Mucosa of descending colon (tissue), 3 donors: ENCODE data around the gene SLMAP. TPM values are rescaled to one million over a fixed set of nuclear protein-coding genes. Genes with fewer than 3 reads are reported as not detected.

Source experiments
- ATAC-seq: fragments of 200-7000 bp; cut with Tn5 transposase; one replicate; pipeline ENCODE4 v1.9.1; 2020; ENCODE audit warnings: mild to moderate bottlenecking, moderate library complexity
- DNase-seq, 3 donors: peaks; one replicate each; pipeline ENCODE4 v3.0.0-alpha.2; 2020
- H3K36me3 ChIP-seq: fragments of 200-600 bp; one replicate; pipeline ENCODE4 v1.8.0; 2021; ENCODE audit warnings: low read depth, mild to moderate bottlenecking
- H3K4me1 ChIP-seq: fragments of 200-600 bp; one replicate; pipeline ENCODE4 v1.8.0; 2021; ENCODE audit warnings: low read depth, mild to moderate bottlenecking
- H3K4me3 ChIP-seq: fragments of 200-600 bp; one replicate; pipeline ENCODE4 v1.8.0; 2021; ENCODE audit warnings: mild to moderate bottlenecking
- H3K9me3 ChIP-seq: fragments of 200-600 bp; one replicate; pipeline ENCODE4 v1.8.0; 2021; ENCODE audit warnings: mild to moderate bottlenecking
- CTCF ChIP-seq: fragments of 200-600 bp; IDR thresholded peaks from one replicate; pipeline ENCODE4 v1.8.0; 2022; ENCODE audit warnings: antibody characterized with exemption, mild to moderate bottlenecking
- intact Hi-C, 2 donors: fragments of 100-400 bp; cut with DNase I in 1 of 2; cut with micrococcal nuclease in 1 of 2; formaldehyde crosslinking; loops; one replicate each; pipeline versions ENCODE4 v1.11.0 to v1.11.1; 2022; cut with DNase I, micrococcal nuclease
- total RNA-seq, 3 donors: library from RNA; stranded (reverse); fragmentation: NEBNext Ultra II Directional in 2 of 3; extraction: Animal tissue kit (Norgen Biotek cat#: 25700) in 2 of 3; gene quantifications; one replicate each; pipeline versions ENCODE4 v1.2.1 to v1.2.4, GENCODE V29; 2021 to 2023
- donor health status: DM: no; HTN: no; CAD: no; lungs with moderate emphysema.
- donor health status: DM: no; HTN: no; CAD: no.
- donor health status: DM: no; HTN: yes; CAD: no.

SLMAP gene
- total RNA-seq, 3 donors from 2014 or later, result 73.8 to 298 (median 83.8) TPM

- H3K9me3 ChIP-seq, result no peaks in the 10 kb centered on the region
- intact Hi-C loops, result no loop called here
- H3K4me1 ChIP-seq, result peaks cover 29% of the 10 kb centered on the region
- peak; percentile 34 for ATAC-seq
- no peak for TF ChIP-seq CTCF
- peak; percentile 72 to 74 (median 73) for DNase-seq
- no peaks in the 10 kb centered on the region for H3K36me3 ChIP-seq
- H3K4me3 ChIP-seq, result no peak overlapping the region
Observed at GRCh38 chr3:57961177-57961827, 205.2 kb downstream of the SLMAP start.

- Histone ChIP-seq H3K4me1 (peaks cover 32% of the 10 kb centered on the region), H3K9me3 (no peaks in the 10 kb centered on the region), H3K36me3 (no peaks in the 10 kb centered on the region), H3K4me3 (no peak overlapping the region)
- peak; percentile 54 for ATAC-seq
- peak in 1 of 3 donors; percentile 56 for DNase-seq
- no peak for TF ChIP-seq CTCF
- intact Hi-C loops, result no loop called here
Observed at GRCh38 chr3:57961828-57962447, 205.8 kb downstream of the SLMAP start.

- intact Hi-C loops, result no loop called here
- Histone ChIP-seq H3K4me3 (no peak overlapping the region), H3K4me1 (peaks cover 31% of the 10 kb centered on the region), H3K9me3 (no peaks in the 10 kb centered on the region), H3K36me3 (no peaks in the 10 kb centered on the region)
- ATAC-seq (no peak), DNase-seq (no peak)
- no peak for TF ChIP-seq CTCF
Observed at GRCh38 chr3:57962448-57962834, 206.3 kb downstream of the SLMAP start.

GRCh38 chr3:57963811-57964346, 207.8 kb downstream of the SLMAP start:
- no peaks in the 10 kb centered on the region for H3K36me3 ChIP-seq
- intact Hi-C loops, result no loop called here
- H3K9me3 ChIP-seq, result no peaks in the 10 kb centered on the region
- no peak overlapping the region for H3K4me3 ChIP-seq
- no peak for DNase-seq
- peaks cover 29% of the 10 kb centered on the region for H3K4me1 ChIP-seq
- no peak for TF ChIP-seq CTCF
- ATAC-seq, result no peak

- ATAC-seq (no peak), DNase-seq (no peak)
- Histone ChIP-seq H3K4me1 (peaks cover 13% of the 10 kb centered on the region), H3K4me3 (no peak overlapping the region), H3K9me3 (no peaks in the 10 kb centered on the region), H3K36me3 (no peaks in the 10 kb centered on the region)
- TF ChIP-seq CTCF, result no peak
- intact Hi-C loops, result no loop called here
Observed at GRCh38 chr3:57966829-57967228, 210.7 kb downstream of the SLMAP start.
